Retinal pigment epithelial cell (primary cell): Measurements from ENCODE around the gene ANKRD16.

ENCODE experiments used
- DNase-seq: peaks from one replicate; pipeline ENCODE4 v3.0.0-alpha.2; 2010; ENCODE audit warnings: low read depth
- H3K4me3 ChIP-seq: 2 replicates; pipeline ENCODE4 v1.5.1; 2011; ENCODE audit warnings: mild to moderate bottlenecking, low read length, control low read depth, moderate library complexity
- CTCF ChIP-seq: conservative IDR thresholded peaks from 2 replicates; pipeline ENCODE4 v1.5.1; 2011; ENCODE audit warnings: low read depth, low read length, control low read depth, inconsistent platforms

Gene ANKRD16

GRCh38 chr10:5892007-5892406 lies 2.3 kb upstream of the ANKRD16 start:
- no peak for DNase-seq
- no peak for TF ChIP-seq CTCF
- H3K4me3 ChIP-seq, result no peak overlapping the region

GRCh38 chr10:5891009-5891408 lies 1.3 kb upstream of the ANKRD16 start:
- no peak for TF ChIP-seq CTCF
- DNase-seq, result no peak
- H3K4me3 ChIP-seq, result peak overlapping the region; percentile 67

- no peak for TF ChIP-seq CTCF
- peak overlapping the region; percentile 67 for H3K4me3 ChIP-seq
- no peak for DNase-seq
Observed at GRCh38 chr10:5890452-5890915, 791 bp upstream of the ANKRD16 start.

GRCh38 chr10:5888843-5889623 lies 660 bp downstream of the ANKRD16 start:
- no peak for DNase-seq

GRCh38 chr10:5888351-5888750 lies 1.3 kb downstream of the ANKRD16 start:
- H3K4me3 ChIP-seq, result peak overlapping the region; percentile 69
- TF ChIP-seq CTCF, result no peak
- DNase-seq, result no peak

More at GRCh38 chr10:5888843-5889623, 660 bp downstream of the ANKRD16 start:
- no peak for TF ChIP-seq CTCF
- H3K4me3 ChIP-seq, result peak overlapping the region; percentile 69

- no peak overlapping the region for H3K4me3 ChIP-seq
- DNase-seq, result no peak
- TF ChIP-seq CTCF, result no peak
Observed at GRCh38 chr10:5887641-5888040, 2.1 kb downstream of the ANKRD16 start.

- TF ChIP-seq CTCF, result no peak
- no peak overlapping the region for H3K4me3 ChIP-seq
- DNase-seq, result no peak
Observed at GRCh38 chr10:5887029-5887428, 2.7 kb downstream of the ANKRD16 start.
